OCI-LY3 (cell line): ENCODE measurements around the gene B3GNT9.

Source experiments
- EZH2phosphoT487 ChIP-seq: fragments of 200-600 bp; shearing (Covaris generic); IDR thresholded peaks from 2 replicates; pipeline ENCODE4 v1.6.1; 2018; ENCODE audit warnings: antibody characterized with exemption, mixed run types, low read depth
- TF ChIP-seq, protein P1 (sequence below): fragments of 200-600, 300-600 bp; sonication (generic); IDR thresholded peaks from 2 replicates; pipeline ENCODE4 v1.5.1; 2014; ENCODE audit warnings: antibody characterized with exemption, low read length, low read depth

DNA sequence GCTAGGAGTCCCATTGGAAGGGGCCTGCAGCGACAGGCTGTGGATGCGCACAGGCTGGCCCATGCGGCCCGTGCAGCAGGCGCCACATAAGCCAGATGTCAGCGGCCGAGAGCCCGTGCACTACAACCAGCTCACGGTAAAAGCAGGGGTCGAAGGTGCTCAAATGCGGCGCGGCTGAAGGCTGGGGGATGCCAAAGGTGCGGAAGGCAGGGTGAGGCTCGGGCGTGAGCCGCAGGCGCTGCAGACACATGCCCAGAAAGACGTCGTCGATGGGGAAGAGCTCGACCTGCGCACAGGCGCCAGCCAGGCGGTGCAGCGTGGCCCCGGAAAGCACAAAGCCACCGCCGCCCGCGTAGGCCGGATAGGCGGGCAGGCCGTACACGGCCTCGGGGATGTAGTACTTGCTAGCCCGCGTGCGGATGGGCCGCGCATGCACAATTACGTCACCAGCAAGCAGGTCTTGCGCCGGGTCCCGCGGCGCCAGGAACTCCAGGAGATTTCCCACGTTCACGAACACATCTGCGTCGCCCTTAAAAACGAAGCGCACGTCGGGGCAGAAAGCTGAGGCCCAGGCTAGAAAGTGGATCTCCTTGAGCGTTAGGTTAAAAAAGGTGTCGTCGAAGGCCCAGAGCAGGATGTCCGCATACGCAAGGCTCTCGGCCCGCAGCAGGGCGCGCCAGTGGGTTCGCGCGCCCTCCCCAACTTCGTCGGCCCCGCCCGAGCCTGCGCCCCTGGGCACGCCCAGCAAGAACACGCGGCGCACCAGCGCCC is 1.3 kb downstream of the B3GNT9 start:
- TF ChIP-seq, protein P1, sequence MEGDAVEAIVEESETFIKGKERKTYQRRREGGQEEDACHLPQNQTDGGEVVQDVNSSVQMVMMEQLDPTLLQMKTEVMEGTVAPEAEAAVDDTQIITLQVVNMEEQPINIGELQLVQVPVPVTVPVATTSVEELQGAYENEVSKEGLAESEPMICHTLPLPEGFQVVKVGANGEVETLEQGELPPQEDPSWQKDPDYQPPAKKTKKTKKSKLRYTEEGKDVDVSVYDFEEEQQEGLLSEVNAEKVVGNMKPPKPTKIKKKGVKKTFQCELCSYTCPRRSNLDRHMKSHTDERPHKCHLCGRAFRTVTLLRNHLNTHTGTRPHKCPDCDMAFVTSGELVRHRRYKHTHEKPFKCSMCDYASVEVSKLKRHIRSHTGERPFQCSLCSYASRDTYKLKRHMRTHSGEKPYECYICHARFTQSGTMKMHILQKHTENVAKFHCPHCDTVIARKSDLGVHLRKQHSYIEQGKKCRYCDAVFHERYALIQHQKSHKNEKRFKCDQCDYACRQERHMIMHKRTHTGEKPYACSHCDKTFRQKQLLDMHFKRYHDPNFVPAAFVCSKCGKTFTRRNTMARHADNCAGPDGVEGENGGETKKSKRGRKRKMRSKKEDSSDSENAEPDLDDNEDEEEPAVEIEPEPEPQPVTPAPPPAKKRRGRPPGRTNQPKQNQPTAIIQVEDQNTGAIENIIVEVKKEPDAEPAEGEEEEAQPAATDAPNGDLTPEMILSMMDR: no peak
- TF ChIP-seq EZH2phosphoT487: no peak
